ENCODE data around the gene SLC16A4. TPM values are rescaled to one million over a fixed set of nuclear protein-coding genes. Genes with fewer than 3 reads are reported as not detected.

SLC16A4 gene
- total RNA-seq, 1 donor from 2014 or later: 0.73 TPM

GRCh38 chr1:110375490-110375889 is 15.3 kb downstream of the SLC16A4 start:
- Mint-ChIP-seq H3K9me3 (no peaks in the 10 kb centered on the region), H3K27me3 (ENCODE audit: low read depth) (no peaks in the 10 kb centered on the region), H3K27ac (no peak overlapping the region), H3K4me1 (ENCODE audit: low read depth) (peaks cover 3% of the 10 kb centered on the region), H3K36me3 (ENCODE audit: low read depth) (peaks cover 56% of the 10 kb centered on the region), H3K4me3 (ENCODE audit: low read depth) (no peak overlapping the region)
- intact Hi-C loops (cut with micrococcal nuclease): no loop called here
- DNase-seq (ENCODE audit: low spot score): no peak

- peaks cover 33% of the 10 kb centered on the region for H3K36me3 Mint-ChIP-seq (ENCODE audit: low read depth)
- intact Hi-C loops (cut with micrococcal nuclease): loop anchor here (2.0 kb wide), 1 partner anchor 18 kb away; no protein-coding TSS in a partner anchor
- peaks cover 8% of the 10 kb centered on the region for H3K4me1 Mint-ChIP-seq (ENCODE audit: low read depth)
- no peak overlapping the region for H3K4me3 Mint-ChIP-seq (ENCODE audit: low read depth)
- H3K27ac Mint-ChIP-seq: no peak overlapping the region
- no peaks in the 10 kb centered on the region for H3K27me3 Mint-ChIP-seq (ENCODE audit: low read depth)
- DNase-seq (ENCODE audit: low spot score): no peak
- no peaks in the 10 kb centered on the region for H3K9me3 Mint-ChIP-seq
Measured at GRCh38 chr1:110370827-110371226, 20.0 kb downstream of the SLC16A4 start.

GRCh38 chr1:110364221-110364620 is 26.6 kb downstream of the SLC16A4 start:
- H3K9me3 Mint-ChIP-seq: no peaks in the 10 kb centered on the region
- H3K4me1 Mint-ChIP-seq (ENCODE audit: low read depth): peaks cover 3% of the 10 kb centered on the region
- DNase-seq (ENCODE audit: low spot score): no peak
- peaks cover 51% of the 10 kb centered on the region for H3K36me3 Mint-ChIP-seq (ENCODE audit: low read depth)
- H3K4me3 Mint-ChIP-seq (ENCODE audit: low read depth): no peak overlapping the region
- intact Hi-C loops (cut with micrococcal nuclease): no loop called here
- H3K27ac Mint-ChIP-seq: no peak overlapping the region
- no peaks in the 10 kb centered on the region for H3K27me3 Mint-ChIP-seq (ENCODE audit: low read depth)

- H3K36me3 Mint-ChIP-seq (ENCODE audit: low read depth): peaks cover 59% of the 10 kb centered on the region
- intact Hi-C loops (cut with micrococcal nuclease): no loop called here
- peaks cover 3% of the 10 kb centered on the region for H3K4me1 Mint-ChIP-seq (ENCODE audit: low read depth)
- no peaks in the 10 kb centered on the region for H3K27me3 Mint-ChIP-seq (ENCODE audit: low read depth)
- H3K27ac Mint-ChIP-seq: no peak overlapping the region
- no peaks in the 10 kb centered on the region for H3K9me3 Mint-ChIP-seq
- DNase-seq (ENCODE audit: low spot score): no peak
- no peak overlapping the region for H3K4me3 Mint-ChIP-seq (ENCODE audit: low read depth)
Measured at GRCh38 chr1:110361856-110362255, 29.0 kb downstream of the SLC16A4 start.

GRCh38 chr1:110360431-110360830 is 30.4 kb downstream of the SLC16A4 start:
- Mint-ChIP-seq H3K27ac (no peak overlapping the region), H3K4me3 (ENCODE audit: low read depth) (no peak overlapping the region), H3K36me3 (ENCODE audit: low read depth) (peaks cover 59% of the 10 kb centered on the region), H3K9me3 (no peaks in the 10 kb centered on the region), H3K27me3 (ENCODE audit: low read depth) (no peaks in the 10 kb centered on the region), H3K4me1 (ENCODE audit: low read depth) (peaks cover 14% of the 10 kb centered on the region)
- intact Hi-C loops (cut with micrococcal nuclease): no loop called here
- no peak for DNase-seq (ENCODE audit: low spot score)

- no peak for DNase-seq (ENCODE audit: low spot score)
- H3K4me1 Mint-ChIP-seq (ENCODE audit: low read depth): peaks cover 23% of the 10 kb centered on the region
- H3K27ac Mint-ChIP-seq: peak overlapping the region; percentile 1
- H3K4me3 Mint-ChIP-seq (ENCODE audit: low read depth): no peak overlapping the region
- intact Hi-C loops (cut with micrococcal nuclease): no loop called here
- H3K9me3 Mint-ChIP-seq: no peaks in the 10 kb centered on the region
- no peaks in the 10 kb centered on the region for H3K27me3 Mint-ChIP-seq (ENCODE audit: low read depth)
- peaks cover 47% of the 10 kb centered on the region for H3K36me3 Mint-ChIP-seq (ENCODE audit: low read depth)
Measured at GRCh38 chr1:110356379-110356778, 34.4 kb downstream of the SLC16A4 start.

- Mint-ChIP-seq H3K27ac (peak overlapping the region; percentile 63), H3K36me3 (ENCODE audit: low read depth) (peaks cover 43% of the 10 kb centered on the region), H3K4me1 (ENCODE audit: low read depth) (peaks cover 33% of the 10 kb centered on the region), H3K27me3 (ENCODE audit: low read depth) (no peaks in the 10 kb centered on the region), H3K9me3 (no peaks in the 10 kb centered on the region), H3K4me3 (ENCODE audit: low read depth) (no peak overlapping the region)
- intact Hi-C loops (cut with micrococcal nuclease): no loop called here
- DNase-seq (ENCODE audit: low spot score): no peak
Measured at GRCh38 chr1:110355321-110355720, 35.5 kb downstream of the SLC16A4 start.

GRCh38 chr1:110350360-110350759 is 40.5 kb downstream of the SLC16A4 start:
- Mint-ChIP-seq H3K9me3 (no peaks in the 10 kb centered on the region), H3K27me3 (ENCODE audit: low read depth) (no peaks in the 10 kb centered on the region), H3K4me1 (ENCODE audit: low read depth) (peaks cover 66% of the 10 kb centered on the region), H3K36me3 (ENCODE audit: low read depth) (peaks cover 57% of the 10 kb centered on the region), H3K4me3 (ENCODE audit: low read depth) (peak overlapping the region; percentile 37), H3K27ac (peak overlapping the region; percentile 33)
- intact Hi-C loops (cut with micrococcal nuclease): no loop called here
- DNase-seq (ENCODE audit: low spot score): no peak

GRCh38 chr1:110348771-110349170 is 42.1 kb downstream of the SLC16A4 start:
- Mint-ChIP-seq H3K27ac (peak overlapping the region; percentile 72), H3K4me1 (ENCODE audit: low read depth) (peaks cover 70% of the 10 kb centered on the region), H3K9me3 (no peaks in the 10 kb centered on the region), H3K4me3 (ENCODE audit: low read depth) (peak overlapping the region; percentile 52), H3K36me3 (ENCODE audit: low read depth) (peaks cover 65% of the 10 kb centered on the region), H3K27me3 (ENCODE audit: low read depth) (no peaks in the 10 kb centered on the region)
- intact Hi-C loops (cut with micrococcal nuclease): no loop called here
- no peak for DNase-seq (ENCODE audit: low spot score)

- Mint-ChIP-seq H3K27me3 (ENCODE audit: low read depth) (no peaks in the 10 kb centered on the region), H3K9me3 (no peaks in the 10 kb centered on the region), H3K27ac (peak overlapping the region; percentile 72), H3K4me3 (ENCODE audit: low read depth) (peak overlapping the region; percentile 35), H3K36me3 (ENCODE audit: low read depth) (peaks cover 65% of the 10 kb centered on the region), H3K4me1 (ENCODE audit: low read depth) (peaks cover 72% of the 10 kb centered on the region)
- intact Hi-C loops (cut with micrococcal nuclease): no loop called here
- no peak for DNase-seq (ENCODE audit: low spot score)
Measured at GRCh38 chr1:110348050-110348449, 42.8 kb downstream of the SLC16A4 start.

GRCh38 chr1:110347182-110347893 is 43.5 kb downstream of the SLC16A4 start:
- Mint-ChIP-seq H3K27ac (no peak overlapping the region), H3K9me3 (no peaks in the 10 kb centered on the region), H3K4me3 (ENCODE audit: low read depth) (no peak overlapping the region), H3K36me3 (ENCODE audit: low read depth) (peaks cover 72% of the 10 kb centered on the region), H3K4me1 (ENCODE audit: low read depth) (peaks cover 78% of the 10 kb centered on the region), H3K27me3 (ENCODE audit: low read depth) (no peaks in the 10 kb centered on the region)
- intact Hi-C loops (cut with micrococcal nuclease): no loop called here
- no peak for DNase-seq (ENCODE audit: low spot score)

- H3K9me3 Mint-ChIP-seq: no peaks in the 10 kb centered on the region
- no peak overlapping the region for H3K27ac Mint-ChIP-seq
- intact Hi-C loops (cut with micrococcal nuclease): no loop called here
- H3K4me3 Mint-ChIP-seq (ENCODE audit: low read depth): no peak overlapping the region
- peaks cover 83% of the 10 kb centered on the region for H3K4me1 Mint-ChIP-seq (ENCODE audit: low read depth)
- no peak for DNase-seq (ENCODE audit: low spot score)
- H3K27me3 Mint-ChIP-seq (ENCODE audit: low read depth): no peaks in the 10 kb centered on the region
- H3K36me3 Mint-ChIP-seq (ENCODE audit: low read depth): peaks cover 78% of the 10 kb centered on the region
Measured at GRCh38 chr1:110346690-110347089, 44.1 kb downstream of the SLC16A4 start.

- intact Hi-C loops (cut with micrococcal nuclease): no loop called here
- Mint-ChIP-seq H3K4me1 (ENCODE audit: low read depth) (peaks cover 84% of the 10 kb centered on the region), H3K27me3 (ENCODE audit: low read depth) (no peaks in the 10 kb centered on the region), H3K36me3 (ENCODE audit: low read depth) (peaks cover 88% of the 10 kb centered on the region), H3K27ac (no peak overlapping the region), H3K4me3 (ENCODE audit: low read depth) (peak overlapping the region; percentile 14), H3K9me3 (no peaks in the 10 kb centered on the region)
- no peak for DNase-seq (ENCODE audit: low spot score)
Measured at GRCh38 chr1:110345480-110345879, 45.3 kb downstream of the SLC16A4 start.
